SK-N-SH (cell line): ENCODE measurements around the gene UBALD1. TPM values are rescaled to one million over a fixed set of nuclear protein-coding genes. Genes with fewer than 3 reads are reported as not detected.

ENCODE experiments used
- CTCF ChIA-PET: fragments of 300-600, 350-600 bp; formaldehyde crosslinking; extraction: SDS; loops from one replicate; lab custom pipeline; 2021; lab: Yijun Ruan, JAX
- POLR2A ChIA-PET: fragments of 350-600 bp; sonication (Branson Sonifier 250); formaldehyde crosslinking; extraction: SDS; loops from one replicate; lab custom pipeline; 2020; ENCODE audit warnings: antibody characterized with exemption, inconsistent platforms; lab: Yijun Ruan, JAX
- DNase-seq: peaks from one replicate; pipeline ENCODE4 v3.0.0; 2012
- H2AFZ ChIP-seq: fragments of 200-600 bp; sonication (generic); 2 replicates; pipeline ENCODE4 v1.8.1; 2016; ENCODE audit warnings: antibody characterized with exemption, mild to moderate bottlenecking, low read depth
- H3F3A ChIP-seq: fragments of 200-600 bp; sonication (generic); replicated peaks from 2 replicates; pipeline ENCODE3; 2016; ENCODE audit warnings: antibody characterized with exemption, mild to moderate bottlenecking; ENCODE audit not compliant: insufficient read depth
- H3K27ac ChIP-seq, 2 experiments: fragments of 200-500 bp in 1 of 2; fragments of 200-600 bp in 1 of 2; sonication (Bioruptor generic) in 1 of 2; sonication (generic), shearing (Covaris generic) in 1 of 2; 2 replicates each; pipeline versions ENCODE4 v1.5.1 to v1.6.1; 2014 to 2016; ENCODE audit warnings: low read depth in 2 of 2, inconsistent platforms in 1 of 2, low read length in 1 of 2, mild to moderate bottlenecking in 1 of 2, mixed read lengths in 1 of 2
- H3K27me3 ChIP-seq: fragments of 200-600 bp; sonication (generic), shearing (Covaris generic); 2 replicates; pipeline ENCODE4 v1.6.1; 2016; ENCODE audit warnings: mixed run types; ENCODE audit not compliant: insufficient read depth
- H3K36me3 ChIP-seq, 2 experiments: fragments of 200-500 bp in 1 of 2; fragments of 200-600 bp in 1 of 2; sonication (Bioruptor generic) in 1 of 2; sonication (generic) in 1 of 2; replicated peaks in 1 of 2; 2 replicates each; pipeline versions ENCODE3 to v1.5.1; 2014 to 2016; ENCODE audit warnings: low read length in 1 of 2, mild to moderate bottlenecking in 1 of 2; ENCODE audit not compliant: insufficient read depth in 2 of 2, control insufficient read depth in 1 of 2
- H3K4me1 ChIP-seq, 2 experiments: fragments of 200-500 bp in 1 of 2; fragments of 200-600 bp in 1 of 2; sonication (Bioruptor generic) in 1 of 2; sonication (generic), shearing (Covaris generic) in 1 of 2; 2 replicates each; pipeline versions ENCODE4 v1.5.1 to v1.6.1; 2014 to 2016; ENCODE audit warnings: low read depth in 1 of 2, low read length in 1 of 2, mixed run types in 1 of 2; ENCODE audit not compliant: insufficient read depth in 2 of 2, control insufficient read depth in 1 of 2
- H3K4me2 ChIP-seq: fragments of 200-600 bp; sonication (generic), shearing (Covaris generic); 2 replicates; pipeline ENCODE4 v1.6.1; 2017; ENCODE audit warnings: mixed run types
- H3K4me3 ChIP-seq, 2 experiments: fragments of 200-500 bp in 1 of 2; fragments of 200-600 bp in 1 of 2; sonication (Bioruptor generic) in 1 of 2; sonication (generic), shearing (Covaris generic) in 1 of 2; 2 replicates each; pipeline versions ENCODE4 v1.5.1 to v1.8.1; 2014 to 2016; ENCODE audit warnings: low read depth in 2 of 2, inconsistent platforms in 1 of 2, low read length in 1 of 2, mild to moderate bottlenecking in 1 of 2, mixed read lengths in 1 of 2, moderate library complexity in 1 of 2
- H3K79me2 ChIP-seq: fragments of 200-600 bp; sonication (generic); 2 replicates; pipeline ENCODE4 v1.8.1; 2017; ENCODE audit warnings: mild to moderate bottlenecking; ENCODE audit not compliant: insufficient read depth
- H3K9ac ChIP-seq: fragments of 200-600 bp; sonication (generic); 2 replicates; pipeline ENCODE4 v1.6.1; 2017; ENCODE audit warnings: mixed run types
- H3K9me2 ChIP-seq: fragments of 200-600 bp; sonication (generic); 2 replicates; pipeline ENCODE4 v1.6.1; 2017; ENCODE audit warnings: mixed run types
- H3K9me3 ChIP-seq: fragments of 200-600 bp; sonication (generic); 2 replicates; pipeline ENCODE4 v1.6.1; 2017; ENCODE audit warnings: mixed run types, mild to moderate bottlenecking, moderate library complexity
- H4K20me1 ChIP-seq: fragments of 200-600 bp; sonication (generic); 2 replicates; pipeline ENCODE4 v1.6.1; 2017; ENCODE audit warnings: mild to moderate bottlenecking, mixed run types; ENCODE audit not compliant: insufficient read depth
- CHD2 ChIP-seq: fragments of 150-350 bp; IDR thresholded peaks from 2 replicates; pipeline ENCODE4 v1.6.1; 2018; ENCODE audit warnings: low read length; ENCODE audit not compliant: partially characterized antibody
- CTCF ChIP-seq: fragments of 200-600 bp; sonication (generic); IDR thresholded peaks from 2 replicates; pipeline ENCODE4 v1.6.1; 2017; ENCODE audit warnings: antibody characterized with exemption, mild to moderate bottlenecking, moderate library complexity
- FOXM1 ChIP-seq: IDR thresholded peaks from 2 replicates; pipeline ENCODE4 v1.4.0; 2012; ENCODE audit warnings: low read depth, mild to moderate bottlenecking
- GABPA ChIP-seq: IDR thresholded peaks from 2 replicates; pipeline ENCODE4 v1.4.0; 2012; ENCODE audit warnings: low read depth, mild to moderate bottlenecking
- GATA2 ChIP-seq: sonication (generic); formaldehyde crosslinking; IDR thresholded peaks from 2 replicates; pipeline ENCODE4 v1.5.0; 2020; ENCODE audit warnings: mild to moderate bottlenecking, missing genetic modification reagents
- MEF2A ChIP-seq: IDR thresholded peaks from 2 replicates; pipeline ENCODE4 v1.4.0; 2012; ENCODE audit warnings: low read depth, borderline replicate concordance
- NFIC ChIP-seq: IDR thresholded peaks from 2 replicates; pipeline ENCODE4 v1.4.0; 2012; ENCODE audit warnings: borderline replicate concordance
- REST ChIP-seq: IDR thresholded peaks from 2 replicates; pipeline ENCODE4 v1.6.1; 2012; ENCODE audit warnings: mild to moderate bottlenecking, low read depth, low read length, moderate library complexity
- RFX5 ChIP-seq: IDR thresholded peaks from 2 replicates; pipeline ENCODE4 v1.6.1; 2012; ENCODE audit warnings: mild to moderate bottlenecking, improper control_type of control experiment, low read length
- SIN3A ChIP-seq: IDR thresholded peaks from 2 replicates; pipeline ENCODE4 v1.6.1; 2012; ENCODE audit warnings: low read depth, mild to moderate bottlenecking, low read length, moderate library complexity, borderline replicate concordance
- SMC3 ChIP-seq: IDR thresholded peaks from 2 replicates; pipeline ENCODE4 v1.6.1; 2012; ENCODE audit warnings: low read depth, low read length, improper control_type of control experiment
- TEAD4 ChIP-seq: IDR thresholded peaks from 2 replicates; pipeline ENCODE4 v1.4.0; 2012; ENCODE audit warnings: mild to moderate bottlenecking, borderline replicate concordance; ENCODE audit not compliant: insufficient read depth
- USF1 ChIP-seq: IDR thresholded peaks from 2 replicates; pipeline ENCODE4 v1.4.0; 2012; ENCODE audit warnings: low read depth, borderline replicate concordance
- YY1 ChIP-seq: IDR thresholded peaks from 2 replicates; pipeline ENCODE4 v1.4.0; 2012; ENCODE audit warnings: low read depth, mild to moderate bottlenecking
- WGBS: methylation state at CpG from one replicate; pipeline ENCODE4 v1.1.6; 2017; ENCODE audit warnings: low lambda C conversion rate; 5-methylcytosine and 5-hydroxymethylcytosine counted together
- polyA plus RNA-seq, 3 experiments: library from polyadenylated mRNA; depleted of rRNA; stranded (reverse); fragments of >200 nt; gene quantifications; 2 replicates each; pipeline ENCODE4 v1.2.3, GENCODE V29; 2012
- TF ChIP-seq, protein P1 (sequence below): fragments of 150-350 bp; IDR thresholded peaks from 2 replicates; pipeline ENCODE4 v1.6.1; 2017; ENCODE audit warnings: antibody characterized with exemption, low read length, low read depth, borderline replicate concordance
- TF ChIP-seq, protein P2 (sequence below): fragments of 150-350 bp; IDR thresholded peaks from 2 replicates; pipeline ENCODE4 v1.6.1; 2016; ENCODE audit warnings: mild to moderate bottlenecking, low read depth, low read length

The UBALD1 gene
- polyA plus RNA-seq, 1 of the 3 experiments (the other 2 are of a cell fraction): 16.7 TPM

GRCh38 chr16:4641306-4641687 is 26.6 kb upstream of the UBALD1 start:
- Histone ChIP-seq H4K20me1 (peaks cover 86% of the 10 kb centered on the region), H3K27ac (no peak overlapping the region), H3K36me3 (no peaks in the 10 kb centered on the region), H3K9ac (no peak overlapping the region), H3F3A (no peaks in the 10 kb centered on the region), H3K27me3 (no peaks in the 10 kb centered on the region), H3K9me2 (no peaks in the 10 kb centered on the region), H2AFZ (no peak overlapping the region), H3K9me3 (no peaks in the 10 kb centered on the region), H3K4me2 (no peak overlapping the region), H3K4me1 (no peaks in the 10 kb centered on the region), H3K79me2 (peaks cover 99% of the 10 kb centered on the region), H3K4me3 (no peak overlapping the region)
- WGBS: 95% methylated on average over 5 of the region's 5 CpGs
- no peak for DNase-seq
- TF ChIP-seq USF1 (no peak), FOXM1 (no peak), NFIC (no peak), RFX5 (no peak), GATA2 (CRISPR knock-in tag) (no peak), SMC3 (no peak), REST (no peak), GABPA (no peak), SIN3A (no peak), TEAD4 (no peak), YY1 (no peak), MEF2A (no peak), CHD2 (no peak), CTCF (no peak)
- TF ChIP-seq, protein P1, sequence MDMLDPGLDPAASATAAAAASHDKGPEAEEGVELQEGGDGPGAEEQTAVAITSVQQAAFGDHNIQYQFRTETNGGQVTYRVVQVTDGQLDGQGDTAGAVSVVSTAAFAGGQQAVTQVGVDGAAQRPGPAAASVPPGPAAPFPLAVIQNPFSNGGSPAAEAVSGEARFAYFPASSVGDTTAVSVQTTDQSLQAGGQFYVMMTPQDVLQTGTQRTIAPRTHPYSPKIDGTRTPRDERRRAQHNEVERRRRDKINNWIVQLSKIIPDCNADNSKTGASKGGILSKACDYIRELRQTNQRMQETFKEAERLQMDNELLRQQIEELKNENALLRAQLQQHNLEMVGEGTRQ: no peak
- TF ChIP-seq, protein P2, sequence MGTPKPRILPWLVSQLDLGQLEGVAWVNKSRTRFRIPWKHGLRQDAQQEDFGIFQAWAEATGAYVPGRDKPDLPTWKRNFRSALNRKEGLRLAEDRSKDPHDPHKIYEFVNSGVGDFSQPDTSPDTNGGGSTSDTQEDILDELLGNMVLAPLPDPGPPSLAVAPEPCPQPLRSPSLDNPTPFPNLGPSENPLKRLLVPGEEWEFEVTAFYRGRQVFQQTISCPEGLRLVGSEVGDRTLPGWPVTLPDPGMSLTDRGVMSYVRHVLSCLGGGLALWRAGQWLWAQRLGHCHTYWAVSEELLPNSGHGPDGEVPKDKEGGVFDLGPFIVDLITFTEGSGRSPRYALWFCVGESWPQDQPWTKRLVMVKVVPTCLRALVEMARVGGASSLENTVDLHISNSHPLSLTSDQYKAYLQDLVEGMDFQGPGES: no peak
- ChIA-PET CTCF (interaction anchor here (1.2 to 2.1 kb wide), 2 partner anchors 9 to 17 kb away, joined by 4 to 9 read pairs; partner anchors contain the start of gene MGRN1), POLR2A (no interaction called here)
